Stimulated activated CD8-positive, alpha-beta memory T cell treated with anti-CD3 and anti-CD28 coated beads, Interleukin-7, amount 100 ng/mL, for 1 hour (primary cell): Measurements from ENCODE around the gene GRID1.

Source experiments
- DNase-seq, 2 donors: peaks; one replicate each; pipeline ENCODE4 v3.0.0-alpha.2; 2020; ENCODE audit warnings: low read depth in 2 of 2

GRID1 gene

DNA sequence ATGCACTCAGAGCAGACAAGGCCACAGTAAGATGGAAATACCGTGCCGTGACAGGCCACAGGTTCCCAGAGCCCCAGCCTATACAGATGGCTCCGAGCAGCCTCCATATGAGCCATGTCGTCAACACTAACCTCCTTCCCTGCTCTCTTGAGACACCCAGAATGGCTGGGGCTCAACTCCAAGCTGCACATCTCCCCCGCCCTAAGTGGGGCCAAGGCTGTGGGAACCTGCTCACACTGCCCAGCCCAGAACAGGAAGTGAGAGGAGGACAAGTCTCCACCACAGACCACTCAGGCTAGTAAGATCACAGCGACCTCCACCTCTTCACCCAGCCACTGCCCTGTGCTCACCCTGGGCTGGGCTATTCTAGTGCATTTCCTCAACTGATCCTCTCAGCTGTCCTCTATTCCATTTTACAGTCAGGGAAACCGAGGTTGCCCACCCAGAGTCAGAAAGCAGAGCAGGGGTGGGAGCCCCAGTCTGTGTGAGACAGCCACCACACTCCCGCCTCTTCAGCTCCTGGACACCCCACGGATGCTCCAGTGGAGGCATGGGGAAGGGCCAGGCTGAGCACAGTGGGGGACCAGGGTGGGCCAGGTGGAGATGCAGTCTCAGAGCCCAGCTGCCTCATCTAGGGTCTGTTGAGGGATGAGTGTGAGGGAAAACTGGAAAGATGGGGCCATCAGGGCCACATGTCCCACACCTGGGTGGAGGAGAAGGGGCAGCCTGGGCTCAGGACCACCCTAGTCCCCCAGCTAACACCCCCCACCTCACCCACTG is 11.6 kb downstream of the GRID1 start:
- DNase-seq = no peak

DNA sequence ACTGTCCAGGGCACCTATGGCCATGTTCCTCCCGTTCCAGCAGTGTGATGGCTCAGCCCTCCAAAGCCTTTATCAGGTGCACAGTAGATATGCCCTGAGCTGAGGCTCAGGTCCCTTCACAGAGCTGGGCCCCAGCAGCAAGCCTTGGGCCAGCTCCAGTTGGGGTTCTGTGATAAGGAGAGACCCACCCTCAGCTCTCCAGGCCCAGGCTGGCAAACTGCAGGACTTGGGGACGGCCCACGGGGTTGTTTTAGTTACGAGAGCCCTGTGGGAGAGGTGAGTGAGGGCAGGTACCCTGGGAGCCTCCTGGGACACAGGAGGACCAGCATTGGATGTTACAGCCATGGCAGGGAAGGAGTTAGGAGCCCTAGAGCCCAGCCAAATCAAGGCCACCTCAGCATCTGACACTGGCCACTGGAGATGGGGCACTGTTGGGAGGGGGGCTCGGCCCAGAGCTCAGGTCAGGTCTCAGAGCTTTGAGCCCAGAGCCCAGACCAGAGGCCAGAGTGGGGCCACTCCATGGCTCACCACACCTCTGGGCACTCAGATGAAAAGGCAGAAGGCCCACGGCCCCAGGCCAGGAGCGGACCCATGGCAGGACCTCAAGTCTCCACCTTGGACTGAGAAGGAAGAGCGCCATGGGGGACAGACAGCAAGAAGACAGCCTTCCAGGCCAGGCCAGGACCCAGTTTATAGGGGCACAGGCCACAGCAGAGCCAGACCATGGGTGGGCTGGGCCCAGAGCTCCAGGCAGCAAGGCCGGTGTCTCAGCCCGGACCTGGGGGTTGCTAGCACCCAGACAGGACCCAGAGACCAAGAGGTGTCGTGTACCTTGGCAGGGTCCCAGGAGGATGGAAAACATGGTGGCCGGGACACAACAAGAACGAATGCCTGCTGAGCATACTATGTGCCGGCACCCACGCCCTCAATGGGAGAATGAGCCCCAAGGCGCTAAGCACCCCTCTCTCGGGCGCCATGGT is 12.8 kb downstream of the GRID1 start:
- DNase-seq = no peak

DNA sequence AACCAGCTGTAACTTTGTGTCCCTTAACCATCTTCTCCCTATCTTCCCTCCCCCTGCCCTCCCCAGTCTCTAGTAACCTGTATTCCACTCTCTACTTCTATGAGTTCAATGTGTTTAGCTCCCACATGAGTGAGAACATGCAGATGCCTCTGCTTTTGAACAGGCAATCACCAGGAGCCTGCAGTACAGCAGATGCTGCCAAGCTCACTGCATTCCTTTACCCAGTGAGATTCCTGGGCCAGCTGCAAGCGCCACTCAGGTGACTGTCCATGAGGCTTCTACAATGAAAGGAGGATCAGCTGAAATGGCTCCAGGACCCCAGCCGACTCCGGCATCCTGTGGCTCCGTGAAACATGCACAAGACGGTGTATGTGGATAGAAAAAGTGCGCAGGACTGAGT is 15.7 kb downstream of the GRID1 start:
- no peak for DNase-seq

DNA sequence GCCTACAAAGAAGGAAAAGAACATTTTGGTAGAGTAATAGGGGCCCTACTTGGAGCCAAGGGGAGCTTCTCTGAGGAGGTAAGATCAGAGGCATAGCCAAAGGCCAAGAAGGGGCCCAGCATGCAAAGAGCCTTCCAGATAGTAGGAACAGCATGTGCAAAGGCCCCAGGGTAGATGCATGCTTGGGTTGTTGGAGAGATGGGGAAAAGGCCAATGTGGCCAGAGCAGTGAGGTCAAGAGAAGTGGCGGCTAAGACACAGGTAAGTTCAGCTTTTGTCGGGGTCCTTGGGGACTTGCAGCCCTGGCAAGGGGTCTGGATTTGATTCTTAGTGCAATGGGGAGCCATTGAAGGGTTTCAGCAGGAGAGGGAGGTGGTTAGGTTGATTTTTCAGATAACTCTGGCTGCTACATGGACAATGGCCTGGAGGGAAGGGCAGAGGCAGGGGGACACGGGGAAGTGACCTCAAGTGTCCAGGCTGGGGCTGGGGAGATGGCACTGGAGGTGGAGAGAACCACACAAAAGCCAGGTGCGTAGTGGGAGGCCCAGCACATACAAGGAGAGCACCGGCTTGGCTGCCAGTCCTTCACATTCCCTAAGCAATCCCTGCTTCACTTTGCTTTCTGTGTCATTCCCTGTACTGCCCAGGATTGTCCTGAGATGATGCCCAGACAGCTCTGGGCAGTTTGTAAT is 16.5 kb downstream of the GRID1 start:
- no peak for DNase-seq

DNA sequence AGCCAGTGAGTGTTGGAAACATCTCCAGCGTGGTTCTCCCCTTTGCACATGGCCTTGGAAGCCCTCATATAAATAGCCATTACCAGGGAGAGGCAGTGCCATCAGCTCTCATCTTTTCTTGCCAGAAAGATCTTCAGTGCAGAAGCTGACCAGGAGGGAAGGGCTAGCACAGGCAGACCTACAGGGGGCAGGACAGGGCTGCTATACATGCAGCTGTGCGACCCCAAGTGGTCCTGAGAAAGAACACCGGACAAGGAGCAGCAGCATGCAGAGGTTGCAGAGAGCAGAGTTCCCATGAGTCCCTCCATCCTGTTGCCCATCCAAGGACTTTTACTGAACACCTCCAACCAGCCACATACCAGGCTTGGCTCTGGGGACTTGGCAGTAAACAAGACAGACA is 17.1 kb downstream of the GRID1 start:
- DNase-seq = no peak

DNA sequence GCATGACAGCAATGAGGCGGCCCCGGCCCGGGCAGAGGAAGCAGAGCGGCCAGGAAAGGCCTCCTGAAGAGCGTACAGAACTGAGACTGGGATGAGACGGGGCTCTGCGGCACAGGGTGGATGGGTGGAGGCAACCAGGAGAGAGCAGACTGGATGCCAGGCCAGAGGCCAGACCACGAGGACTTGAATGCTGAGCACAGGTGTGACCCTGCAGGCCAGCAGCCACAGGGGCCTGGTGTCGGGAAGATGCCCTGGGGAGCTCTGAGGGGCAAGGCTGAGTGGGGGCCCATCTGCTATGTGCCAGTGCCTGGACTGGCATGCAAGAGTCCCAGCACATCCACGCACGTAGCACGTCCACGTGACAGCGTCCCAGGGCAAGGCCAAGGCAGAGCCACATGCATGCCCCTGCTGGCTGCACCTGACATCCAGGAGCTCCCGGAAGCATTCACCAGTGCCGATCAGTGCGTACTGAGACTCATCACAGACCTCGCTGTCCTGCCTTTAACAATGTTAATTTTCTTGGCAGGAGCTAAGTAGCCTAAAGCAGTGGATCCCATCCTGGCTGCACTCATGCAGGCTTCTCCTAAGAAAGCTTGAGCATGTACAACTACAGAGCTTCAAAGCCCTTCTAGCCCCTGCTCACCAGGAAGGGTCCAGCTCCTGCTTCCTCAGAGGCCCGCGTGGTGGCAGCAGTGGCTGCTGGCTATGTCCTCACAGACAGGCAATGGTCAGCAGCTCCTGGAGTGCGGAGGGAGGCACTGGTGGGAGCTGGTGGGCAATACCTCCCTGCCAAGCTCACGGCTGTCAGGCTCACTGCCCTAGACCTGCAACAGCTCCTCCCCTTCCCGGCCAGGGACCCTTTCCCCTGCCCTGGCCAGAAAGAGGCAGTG is 18.0 kb downstream of the GRID1 start:
- DNase-seq = no peak

DNA sequence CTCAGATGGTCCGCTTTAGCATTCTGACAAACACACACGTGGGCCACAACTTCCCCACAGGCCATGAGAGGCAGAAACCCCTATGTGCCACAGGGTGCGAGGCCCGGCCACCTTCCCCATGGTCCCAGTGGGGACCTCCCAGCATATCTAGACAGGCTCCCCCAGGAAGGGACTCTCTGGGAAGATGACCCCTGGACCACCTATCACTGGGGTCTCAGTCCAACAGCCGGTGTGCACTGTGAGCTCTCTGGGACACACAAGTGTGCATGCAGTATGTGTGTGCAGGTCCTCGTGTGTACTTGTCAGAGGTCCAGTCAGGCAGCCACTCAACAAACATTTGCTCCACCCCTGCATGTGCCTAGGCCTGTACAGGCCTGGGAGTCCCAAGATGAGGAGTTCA is 18.7 kb downstream of the GRID1 start:
- no peak for DNase-seq

DNA sequence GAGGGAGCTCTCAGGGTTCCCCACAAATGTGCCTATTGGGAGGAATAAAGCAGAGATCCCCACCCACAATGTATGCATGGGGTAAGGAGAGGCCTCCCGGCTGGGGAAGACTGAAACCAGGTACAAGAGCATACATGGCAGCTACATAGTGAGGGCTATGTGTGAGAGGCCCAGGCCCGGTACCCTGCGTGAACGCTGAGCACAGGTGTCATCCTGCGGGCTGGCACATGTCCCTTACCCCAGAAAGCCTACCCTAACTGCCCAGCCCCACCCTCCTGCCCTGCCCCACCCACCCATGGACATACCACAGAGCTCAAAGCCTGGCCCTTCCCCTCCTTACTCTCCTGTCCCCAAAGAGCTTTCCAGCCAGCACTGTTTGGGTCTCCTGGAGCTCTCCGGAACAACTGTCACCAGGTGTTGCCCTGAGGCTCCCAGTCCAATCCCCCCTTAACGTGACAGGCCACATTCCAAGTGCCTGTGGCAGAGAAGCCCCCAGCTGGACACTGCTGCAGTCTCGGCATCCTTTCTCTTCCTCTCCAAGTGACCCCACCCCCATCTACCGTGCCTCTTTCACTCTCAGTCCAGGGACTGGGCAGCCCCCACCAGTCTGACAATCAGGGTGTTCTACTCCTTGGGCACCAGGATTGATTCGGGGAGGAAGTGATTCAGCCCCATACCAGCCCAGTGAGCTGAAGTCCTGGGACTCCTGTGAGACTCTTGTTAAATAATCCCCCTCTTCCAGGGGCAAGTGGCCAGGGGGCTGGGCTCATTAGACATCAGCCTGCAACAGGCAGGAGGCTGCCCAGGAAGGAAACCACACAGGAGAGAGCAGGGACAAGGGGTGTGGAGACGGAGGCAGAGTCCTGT is 19.6 kb downstream of the GRID1 start:
- no peak for DNase-seq

DNA sequence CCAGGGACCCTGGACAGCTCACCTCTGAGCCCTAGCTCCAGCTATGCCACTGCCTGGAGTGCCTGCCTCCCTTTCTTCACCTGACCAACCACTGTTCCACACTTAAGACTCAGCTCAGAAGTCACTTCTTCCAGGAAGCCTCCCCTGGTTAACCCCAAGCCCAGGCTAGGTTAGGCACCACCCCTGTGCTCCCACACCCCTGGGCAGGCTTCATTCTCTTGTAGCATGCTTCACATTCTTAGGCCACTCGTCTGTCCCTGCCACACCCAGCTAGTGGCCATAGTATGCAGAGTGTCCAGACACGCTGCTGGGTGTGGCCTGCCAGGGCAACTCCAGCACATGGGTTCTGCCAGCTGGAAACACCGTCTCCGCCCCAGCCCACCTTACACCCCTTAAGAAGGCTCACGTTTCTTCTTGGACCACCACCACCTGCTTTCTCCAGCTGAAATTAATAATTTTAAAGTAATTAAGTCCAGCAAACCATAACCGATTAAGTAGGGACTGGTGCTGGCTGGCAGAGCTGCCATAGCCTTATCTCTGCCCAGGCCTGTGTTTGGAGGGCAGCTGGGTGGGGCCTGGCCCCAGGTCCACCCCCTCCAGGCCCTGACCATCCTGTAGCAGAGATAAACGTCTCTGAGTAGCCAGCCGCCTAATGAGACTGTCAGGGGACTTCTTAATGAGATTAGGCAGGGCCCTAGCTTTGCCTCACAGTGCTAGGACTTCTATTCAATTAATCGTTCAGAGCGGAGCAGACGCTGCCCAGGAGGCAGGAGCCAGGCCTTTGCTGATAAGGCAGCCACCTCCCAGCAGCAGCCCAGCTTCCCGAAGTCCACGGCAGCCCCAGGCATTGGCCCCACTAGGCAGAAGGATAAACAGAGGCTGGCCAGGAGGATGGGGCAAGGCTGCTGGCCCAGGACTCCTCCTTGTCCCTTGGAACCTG is 20.5 kb downstream of the GRID1 start:
- DNase-seq = no peak

DNA sequence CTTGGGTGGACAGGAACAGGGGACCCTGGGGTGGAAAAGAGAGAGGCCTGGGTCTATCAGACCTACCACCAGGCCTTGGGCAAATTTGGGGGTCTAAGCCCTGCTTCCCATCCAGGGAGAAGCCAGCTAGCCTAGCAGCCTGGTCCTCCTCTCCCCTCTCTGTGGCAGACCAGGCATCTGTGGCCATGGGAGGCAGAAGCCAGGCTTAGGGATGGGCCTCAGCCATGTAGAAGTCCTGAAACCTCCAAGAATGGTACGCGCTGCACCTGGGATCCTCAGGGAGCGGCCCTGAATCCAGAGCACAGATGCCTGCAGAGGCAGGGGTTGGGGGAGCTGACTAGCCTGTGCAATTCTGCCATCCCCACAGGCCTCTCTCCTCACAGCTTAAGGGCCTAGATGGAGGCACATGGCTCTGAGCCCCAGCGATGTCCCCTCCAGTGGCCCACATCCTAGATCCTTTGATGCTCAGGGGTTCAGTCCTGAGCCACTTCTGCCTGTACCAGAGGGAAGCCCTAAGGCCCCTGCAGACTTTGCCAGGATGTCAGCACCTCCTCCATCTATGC is 21.2 kb downstream of the GRID1 start:
- no peak for DNase-seq

DNA sequence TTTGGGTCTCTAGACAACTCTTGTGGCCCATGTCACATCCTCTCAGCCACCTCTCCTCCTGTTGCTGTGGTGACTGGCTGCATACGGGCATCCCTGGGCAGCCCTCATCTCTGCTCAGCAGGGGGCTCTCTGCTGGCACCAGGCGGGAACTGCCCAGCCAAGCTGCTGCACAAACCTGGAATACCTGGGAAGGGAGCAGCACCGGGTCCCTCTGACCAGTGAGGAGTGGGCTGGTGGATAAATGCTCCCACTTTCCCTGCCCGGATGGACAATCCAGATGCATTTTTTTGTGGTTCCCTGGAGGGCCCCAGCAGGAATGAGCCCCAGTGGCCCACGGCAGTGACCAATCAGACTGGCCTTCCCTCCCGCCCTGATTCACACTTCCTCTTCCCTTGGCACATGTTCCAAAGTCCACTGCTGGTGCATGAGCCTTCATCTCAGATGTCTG is 21.9 kb downstream of the GRID1 start:
- no peak for DNase-seq

DNA sequence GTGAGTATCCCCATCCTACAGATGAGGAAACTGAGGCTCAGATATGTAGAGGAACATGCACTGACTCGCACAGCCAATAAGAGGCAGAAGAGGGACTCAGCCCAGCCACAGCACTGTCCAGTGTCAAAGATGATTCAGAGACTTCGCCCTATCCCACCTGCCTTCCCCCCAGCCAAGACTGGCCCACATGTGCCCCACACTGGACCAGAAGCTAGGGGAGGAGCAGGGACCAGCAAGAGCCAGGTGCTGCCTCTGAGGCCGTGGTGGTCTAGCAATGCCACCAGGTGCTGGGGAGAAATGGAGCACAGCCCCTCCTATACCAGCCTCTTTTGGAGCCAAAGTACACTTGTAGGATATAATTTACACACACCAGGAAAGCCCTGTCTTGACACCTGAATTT is 22.3 kb downstream of the GRID1 start:
- no peak for DNase-seq

DNA sequence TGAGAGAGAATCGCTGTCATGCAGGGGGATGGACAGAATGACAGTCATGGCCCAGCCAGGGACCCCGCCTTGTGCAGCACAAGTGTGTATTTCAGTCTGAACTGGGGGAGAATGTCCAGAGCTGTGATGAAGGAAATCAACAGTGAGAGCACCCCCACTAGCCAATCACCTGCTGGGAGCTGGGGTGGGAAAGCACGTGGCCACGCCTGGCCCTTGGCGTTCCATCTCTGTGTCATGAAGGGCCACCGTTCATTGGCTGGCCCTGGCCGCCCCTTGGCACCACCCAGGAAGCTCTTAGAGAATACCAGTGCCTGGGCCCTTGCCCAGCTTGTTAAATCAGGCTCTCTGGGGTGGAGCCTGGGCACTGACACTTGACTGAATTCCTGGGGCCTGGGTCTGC is 22.8 kb downstream of the GRID1 start:
- no peak for DNase-seq

DNA sequence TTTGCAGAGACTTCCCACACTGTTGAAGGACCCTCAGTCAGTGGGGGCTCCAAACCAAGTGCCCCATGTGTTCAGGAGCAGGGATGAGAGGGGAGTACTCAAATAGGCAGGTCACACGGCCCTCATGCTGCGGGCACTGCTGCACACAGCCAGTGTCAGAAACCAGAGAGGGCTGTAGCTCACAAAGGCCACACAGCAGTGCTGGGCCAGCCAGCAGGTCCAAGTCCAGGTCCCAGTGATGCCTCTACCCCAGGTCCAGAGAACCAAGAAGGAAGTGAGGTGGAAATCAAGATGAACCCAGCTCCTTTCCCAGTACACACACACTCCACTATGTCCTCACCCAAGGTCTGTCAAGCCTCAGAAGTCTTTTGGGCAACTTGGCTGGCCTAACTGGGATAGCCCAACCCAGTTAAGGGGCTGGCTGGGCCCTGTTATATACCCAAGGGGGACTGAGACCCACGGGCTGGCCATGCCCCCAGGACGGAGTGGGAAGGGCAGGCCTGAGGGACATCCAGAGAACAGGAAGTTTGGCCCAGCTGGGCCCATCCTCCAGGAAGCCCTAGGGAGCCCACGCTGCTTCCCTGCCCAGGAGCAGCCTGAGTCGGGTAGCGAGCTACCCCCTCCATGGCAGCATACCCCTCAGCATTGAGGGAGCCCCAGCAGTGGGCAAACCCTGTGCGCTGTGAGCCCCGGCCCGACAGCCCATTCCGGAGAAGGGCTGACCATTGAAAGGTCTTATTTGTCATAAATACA is 24.3 kb downstream of the GRID1 start:
- DNase-seq = no peak

DNA sequence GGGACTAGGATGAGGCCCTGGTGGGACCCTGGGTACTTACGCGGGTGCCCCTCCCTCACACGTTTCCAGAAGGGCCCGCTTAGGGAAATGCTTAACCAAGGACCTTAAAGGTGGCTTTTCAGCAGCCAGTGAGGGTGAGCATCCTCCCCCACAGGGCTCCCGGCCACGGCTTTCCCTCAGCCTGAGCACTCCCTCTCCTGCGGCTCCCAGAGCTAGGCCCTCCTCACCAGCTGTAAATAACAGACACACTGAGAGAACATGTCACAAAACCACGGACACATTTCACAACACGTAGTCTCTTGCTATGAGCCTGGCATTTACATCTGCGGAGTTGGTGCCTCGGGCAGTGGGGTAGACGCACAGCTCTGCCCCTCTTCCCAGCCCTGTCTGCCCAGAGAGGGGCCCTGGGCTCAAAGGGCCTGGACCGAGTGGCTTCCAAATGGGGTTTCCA is 25.2 kb downstream of the GRID1 start:
- no peak for DNase-seq

DNA sequence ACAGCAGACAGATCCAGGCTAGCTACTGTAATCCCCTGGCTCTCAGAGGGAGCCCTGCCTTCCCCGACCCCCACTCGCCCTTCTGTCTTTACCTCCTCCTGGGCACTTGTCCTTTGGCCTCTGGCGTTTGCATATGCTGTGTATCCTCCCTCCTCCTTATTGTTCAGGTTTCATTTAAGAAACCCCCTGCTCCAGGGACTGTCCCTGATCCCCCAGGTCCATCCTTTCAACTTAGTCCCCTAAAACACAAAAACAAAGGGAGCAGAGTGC is 25.7 kb downstream of the GRID1 start:
- no peak for DNase-seq

DNA sequence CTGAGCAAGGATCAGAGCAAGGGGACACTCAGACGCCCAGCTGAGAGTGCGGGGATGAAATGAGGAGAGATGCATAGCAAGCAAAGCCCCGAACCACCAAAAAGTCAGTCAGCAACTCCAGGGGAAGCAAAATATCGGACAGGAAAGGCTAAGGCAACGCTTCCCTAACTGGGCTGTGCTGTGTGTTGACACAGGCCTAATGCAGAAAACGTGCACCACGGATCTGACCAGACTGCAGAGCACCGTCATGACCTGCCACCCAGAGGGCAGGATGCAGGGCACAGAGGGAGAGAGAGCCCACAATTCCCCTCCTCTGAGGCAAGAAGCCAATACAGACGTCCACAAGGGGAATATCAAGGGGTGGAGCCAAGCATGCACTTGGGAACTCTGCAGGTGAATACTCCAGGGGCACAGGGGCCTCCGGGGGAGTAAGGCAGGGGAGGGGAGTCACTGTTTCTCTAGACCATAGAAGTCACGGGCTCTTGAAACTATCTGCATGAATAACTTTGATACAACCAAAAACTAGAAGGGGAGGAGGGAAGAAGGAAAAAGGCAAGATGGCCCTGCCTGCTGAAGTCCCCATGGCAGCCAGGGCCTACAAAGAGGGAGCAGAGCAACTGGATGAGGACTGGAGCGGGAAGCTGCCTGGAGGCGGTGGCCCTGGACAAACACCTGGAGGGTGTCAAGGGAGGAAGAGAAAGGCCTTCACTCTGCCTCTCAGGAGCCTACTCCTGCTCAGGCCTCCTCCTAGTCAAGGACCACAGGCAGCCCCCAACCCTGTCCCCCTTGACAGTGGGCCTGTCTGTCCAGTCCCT is 26.2 kb downstream of the GRID1 start:
- no peak for DNase-seq
